Liver (tissue), 9 donors: ENCODE results near the gene PFN2. TPM values are rescaled to one million over a fixed set of nuclear protein-coding genes. Genes with fewer than 3 reads are reported as not detected.
"Not testable (repeated sequence)": the region's sequence is repeated elsewhere in the genome, so short reads cannot be mapped to it uniquely, and the experiment has no call there.

ENCODE experiments used
- DNase-seq: peaks from one replicate; pipeline ENCODE4 v3.0.0-alpha.2; 2017; ENCODE audit warnings: low spot score
- H3K27ac ChIP-seq, 2 donors: one replicate each; pipeline ENCODE4 v1.7.0; 2013; ENCODE audit warnings: inconsistent platforms in 2 of 2, low read length in 2 of 2, control low read depth in 1 of 2, low read depth in 1 of 2, mild to moderate bottlenecking in 1 of 2
- H3K27me3 ChIP-seq, 4 donors: one replicate each; pipeline versions ENCODE4 v1.6.1 to v1.7.0; 2013; ENCODE audit warnings: low read length in 3 of 4, inconsistent platforms in 1 of 4, mild to moderate bottlenecking in 1 of 4, moderate library complexity in 1 of 4; ENCODE audit not compliant: control insufficient read depth in 4 of 4, insufficient read depth in 4 of 4
- H3K36me3 ChIP-seq, 4 donors: one replicate each; pipeline versions ENCODE4 v1.6.1 to v1.7.0; 2013; ENCODE audit warnings: low read length in 3 of 4, mild to moderate bottlenecking in 3 of 4, low read depth in 1 of 4, moderate library complexity in 1 of 4; ENCODE audit not compliant: control insufficient read depth in 4 of 4, insufficient read depth in 3 of 4
- H3K4me1 ChIP-seq, 4 donors: one replicate each; pipeline versions ENCODE4 v1.6.1 to v1.7.0; 2013; ENCODE audit warnings: low read length in 3 of 4, mild to moderate bottlenecking in 3 of 4, moderate library complexity in 1 of 4; ENCODE audit not compliant: control insufficient read depth in 4 of 4, insufficient read depth in 4 of 4
- H3K4me3 ChIP-seq, 3 donors: one replicate each; pipeline versions ENCODE4 v1.6.1 to v1.7.0; 2013; ENCODE audit warnings: low read length in 3 of 3, control low read depth in 1 of 3, low read depth in 1 of 3, mild to moderate bottlenecking in 1 of 3
- H3K9ac ChIP-seq, 2 donors: one replicate each; pipeline ENCODE4 v1.7.0; 2013; ENCODE audit warnings: low read length in 2 of 2, mild to moderate bottlenecking in 2 of 2, moderate library complexity in 2 of 2, control low read depth in 1 of 2, low read depth in 1 of 2
- H3K9me3 ChIP-seq, 4 donors: one replicate each; pipeline versions ENCODE4 v1.6.1 to v1.7.0; 2013; ENCODE audit warnings: low read length in 3 of 4; ENCODE audit not compliant: control insufficient read depth in 4 of 4
- ATF3 ChIP-seq: IDR thresholded peaks from 2 replicates; pipeline ENCODE4 v1.6.1; 2016; ENCODE audit warnings: antibody characterized with exemption
- CTCF ChIP-seq: fragments of 150-350 bp; IDR thresholded peaks from 2 replicates; pipeline ENCODE4 v1.5.1; 2017; ENCODE audit warnings: improper control_type of control experiment, low read depth, low read length; ENCODE audit not compliant: missing input control
- EGR1 ChIP-seq, 2 donors: IDR thresholded peaks; 2 replicates each; pipeline ENCODE4 v1.6.1; 2016 to 2018; ENCODE audit warnings: antibody characterized with exemption in 2 of 2, low read depth in 2 of 2
- GABPA ChIP-seq, 2 donors: IDR thresholded peaks in 1 of 2; conservative IDR thresholded peaks in 1 of 2; 2 replicates each; pipeline ENCODE4 v1.6.1; 2016; ENCODE audit warnings: antibody characterized with exemption in 2 of 2, mild to moderate bottlenecking in 1 of 2, moderate library complexity in 1 of 2
- HNF4A ChIP-seq, 2 donors: conservative IDR thresholded peaks; 2 replicates each; pipeline ENCODE4 v1.6.1; 2016; ENCODE audit warnings: antibody characterized with exemption in 2 of 2, mild to moderate bottlenecking in 2 of 2
- RAD21 ChIP-seq, 2 donors: IDR thresholded peaks; 2 replicates each; pipeline ENCODE4 v1.6.1; 2016; ENCODE audit warnings: antibody characterized with exemption in 2 of 2, mild to moderate bottlenecking in 2 of 2
- RXRA ChIP-seq, 2 donors: IDR thresholded peaks; 2 replicates each; pipeline ENCODE4 v1.6.1; 2017 to 2018; ENCODE audit warnings: antibody characterized with exemption in 2 of 2, mild to moderate bottlenecking in 1 of 2
- SP1 ChIP-seq: IDR thresholded peaks from 2 replicates; pipeline ENCODE4 v1.6.1; 2018; ENCODE audit warnings: antibody characterized with exemption, mild to moderate bottlenecking
- TAF1 ChIP-seq: conservative IDR thresholded peaks from 2 replicates; pipeline ENCODE4 v1.6.1; 2016; ENCODE audit warnings: antibody characterized with exemption, mild to moderate bottlenecking
- WGBS: extraction: QIAGEN DNeasy Blood & Tissue Kit; methylation state at CpG from one replicate; pipeline ENCODE4 v1.1.7; 2013; 5-methylcytosine and 5-hydroxymethylcytosine counted together
- polyA plus RNA-seq, 2 donors: library from polyadenylated mRNA; stranded (reverse) in 1 of 2; unstranded in 1 of 2; fragments of 200-250 nt in 1 of 2; fragments of >200 nt in 1 of 2; fragmentation: Nextera tagmentation in 1 of 2; extraction: Ambion mirVana in 1 of 2; gene quantifications; one replicate each; pipeline versions ENCODE4 v1.2.1 to v1.2.3, GENCODE V29; 2013 to 2015
- total RNA-seq, 2 donors: library from RNA; depleted of rRNA; stranded (reverse); fragments of >200 nt; gene quantifications; one replicate each; pipeline ENCODE4 v1.2.3, GENCODE V29; 2014
- TF ChIP-seq, protein P1 (sequence below): IDR thresholded peaks from 2 replicates; pipeline ENCODE4 v1.6.1; 2016; ENCODE audit warnings: antibody characterized with exemption
- donor health status: healthy.
- donor health status: healthy.
- donor health status: healthy.
- donor health status: healthy.
- donor health status: healthy.

PFN2 gene
- total and polyA plus RNA-seq, 4 donors: 8.2 to 15.1 (median 10.2) TPM

GRCh38 chr3:149989307-149989706 is 18.6 kb upstream of the PFN2 start:
- Histone ChIP-seq H3K4me1 (no peaks in the 10 kb centered on the region), H3K27me3 (no peaks in the 10 kb centered on the region), H3K4me3 (no peak overlapping the region), H3K27ac (no peak overlapping the region), H3K9ac (no peak overlapping the region), H3K36me3 (no peaks in the 10 kb centered on the region), H3K9me3 (no peaks in the 10 kb centered on the region)
- 94% methylated on average over 2 of the region's 2 CpGs for WGBS
- no peak for TF ChIP-seq GABPA (IDR thresholded peaks at IDR 0.05 in 1 of 2, conservative IDR thresholded peaks at IDR 0.05 in 1 of 2)
- TF ChIP-seq ATF3: no peak
- no peak for TF ChIP-seq TAF1
- no peak for TF ChIP-seq RAD21 (IDR thresholded peaks at IDR 0.05)
- no peak for TF ChIP-seq CTCF
- TF ChIP-seq RXRA (IDR thresholded peaks at IDR 0.05): no peak
- no peak for TF ChIP-seq HNF4A (conservative IDR thresholded peaks at IDR 0.05)
- no peak for TF ChIP-seq SP1
- TF ChIP-seq, protein P1, sequence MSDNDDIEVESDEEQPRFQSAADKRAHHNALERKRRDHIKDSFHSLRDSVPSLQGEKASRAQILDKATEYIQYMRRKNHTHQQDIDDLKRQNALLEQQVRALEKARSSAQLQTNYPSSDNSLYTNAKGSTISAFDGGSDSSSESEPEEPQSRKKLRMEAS: no peak
- TF ChIP-seq EGR1 (IDR thresholded peaks at IDR 0.05; ENCODE audit: low read depth in 2 of 2): no peak
- DNase-seq: no peak

GRCh38 chr3:149983628-149984027 is 12.9 kb upstream of the PFN2 start:
- H3K4me1 ChIP-seq: no peaks in the 10 kb centered on the region
- no peaks in the 10 kb centered on the region for H3K36me3 ChIP-seq
- H3K4me3 ChIP-seq: no peak overlapping the region
- H3K27ac ChIP-seq: no peak overlapping the region
- H3K27me3 ChIP-seq: no peaks in the 10 kb centered on the region
- no peak overlapping the region for H3K9ac ChIP-seq
- 88% methylated on average over 4 of the region's 4 CpGs for WGBS
- H3K9me3 ChIP-seq: no peaks in the 10 kb centered on the region
- no peak for DNase-seq
- TF ChIP-seq RXRA (IDR thresholded peaks at IDR 0.05): no peak
- TF ChIP-seq RAD21 (IDR thresholded peaks at IDR 0.05): no peak
- no peak for TF ChIP-seq SP1
- no peak for TF ChIP-seq ATF3

- not testable (repeated sequence) for H3K36me3 ChIP-seq, H3K4me3 ChIP-seq, H3K9me3 ChIP-seq, DNase-seq, H3K27me3 ChIP-seq, H3K27ac ChIP-seq, H3K4me1 ChIP-seq, H3K9ac ChIP-seq
- 96% methylated on average over 32 of the region's 32 CpGs for WGBS
Measured at GRCh38 chr3:149983053-149983452, 12.4 kb upstream of the PFN2 start.

DNA sequence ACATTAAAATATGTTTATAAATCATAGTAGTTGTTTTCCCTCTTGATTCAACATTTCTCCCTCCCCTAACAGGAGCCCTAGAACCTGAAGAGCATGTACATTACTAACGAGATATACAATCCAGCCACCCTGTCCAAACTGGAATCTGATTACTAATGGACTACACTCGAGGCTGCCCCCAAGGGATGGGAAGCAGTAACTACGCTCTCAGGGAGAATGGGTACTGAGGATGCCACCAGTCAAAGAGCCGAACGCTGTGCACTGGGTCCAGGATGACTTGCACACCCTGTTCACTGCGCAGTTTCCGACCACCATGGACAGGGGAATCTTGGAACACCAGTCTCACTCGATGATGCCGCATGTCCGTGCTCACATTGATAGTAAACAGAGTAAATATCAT is 11.3 kb upstream of the PFN2 start:
- not testable (repeated sequence) for H3K4me1 ChIP-seq, H3K36me3 ChIP-seq, DNase-seq, H3K9ac ChIP-seq, H3K9me3 ChIP-seq, H3K4me3 ChIP-seq, H3K27me3 ChIP-seq, H3K27ac ChIP-seq
- WGBS: 58% methylated on average over 5 of the region's 10 CpGs
